Measurements from ENCODE around the gene RBBP7.

DNA sequence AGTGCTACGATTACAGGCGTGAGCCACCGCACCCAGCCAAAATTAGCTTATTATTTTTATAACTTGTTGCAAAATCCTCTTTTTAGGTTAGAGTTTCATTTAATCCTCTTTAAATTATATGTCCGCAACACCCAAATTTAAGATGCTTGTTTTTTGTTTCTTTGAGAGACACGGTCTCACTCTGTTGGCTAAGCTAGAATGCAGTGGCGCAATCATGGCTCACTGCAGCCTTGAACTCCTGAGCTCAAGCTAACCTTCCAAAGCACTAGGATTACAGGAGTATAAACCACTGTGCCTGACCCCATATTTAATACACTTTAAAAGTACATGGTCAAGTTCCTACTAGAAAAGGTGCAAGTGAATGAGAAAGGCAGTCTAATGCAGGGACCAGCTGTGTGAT, 2.2 kb downstream of the RBBP7 start:
- TF ChIP-seq, protein P1, sequence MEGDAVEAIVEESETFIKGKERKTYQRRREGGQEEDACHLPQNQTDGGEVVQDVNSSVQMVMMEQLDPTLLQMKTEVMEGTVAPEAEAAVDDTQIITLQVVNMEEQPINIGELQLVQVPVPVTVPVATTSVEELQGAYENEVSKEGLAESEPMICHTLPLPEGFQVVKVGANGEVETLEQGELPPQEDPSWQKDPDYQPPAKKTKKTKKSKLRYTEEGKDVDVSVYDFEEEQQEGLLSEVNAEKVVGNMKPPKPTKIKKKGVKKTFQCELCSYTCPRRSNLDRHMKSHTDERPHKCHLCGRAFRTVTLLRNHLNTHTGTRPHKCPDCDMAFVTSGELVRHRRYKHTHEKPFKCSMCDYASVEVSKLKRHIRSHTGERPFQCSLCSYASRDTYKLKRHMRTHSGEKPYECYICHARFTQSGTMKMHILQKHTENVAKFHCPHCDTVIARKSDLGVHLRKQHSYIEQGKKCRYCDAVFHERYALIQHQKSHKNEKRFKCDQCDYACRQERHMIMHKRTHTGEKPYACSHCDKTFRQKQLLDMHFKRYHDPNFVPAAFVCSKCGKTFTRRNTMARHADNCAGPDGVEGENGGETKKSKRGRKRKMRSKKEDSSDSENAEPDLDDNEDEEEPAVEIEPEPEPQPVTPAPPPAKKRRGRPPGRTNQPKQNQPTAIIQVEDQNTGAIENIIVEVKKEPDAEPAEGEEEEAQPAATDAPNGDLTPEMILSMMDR (conservative IDR thresholded peaks at IDR 0.05; ENCODE audit: low read depth, low read length) = no peak
- TF ChIP-seq EZH2 (IDR thresholded peaks at IDR 0.05; ENCODE audit: low read length, unreplicated experiment) (no peak), EZH2phosphoT487 (IDR thresholded peaks at IDR 0.05; ENCODE audit: borderline replicate concordance, low read length) (no peak)
